Activated B cell treated with CpG ODN at 0.5 μM for 24 hours (primary cell): Measurements from ENCODE around the gene ARL6IP6. TPM values are rescaled to one million over a fixed set of nuclear protein-coding genes. Genes with fewer than 3 reads are reported as not detected.
A peak's percentile ranks its signal among the peaks of the same experiment; 100 is the strongest.
"Not testable (repeated sequence)": the region's sequence is repeated elsewhere in the genome, so short reads cannot be mapped to it uniquely, and the experiment has no call there.

Experiments
- ATAC-seq: fragments of 200-7000 bp; cut with Tn5 transposase; one replicate; pipeline ENCODE4 v1.10.0; 2021; ENCODE audit warnings: low read depth, mild to moderate bottlenecking, moderate library complexity
- CTCF ChIA-PET: fragments of 350-600 bp; sonication (Branson Sonifier 250); formaldehyde crosslinking; loops from one replicate; lab custom pipeline; 2021; ENCODE audit warnings: antibody characterized with exemption; lab: Charles Lee
- POLR2A ChIA-PET: fragments of 350-600 bp; sonication (Branson Sonifier 250); formaldehyde crosslinking; loops from one replicate; lab custom pipeline; 2021; ENCODE audit warnings: antibody characterized with exemption; lab: Charles Lee
- DNase-seq: peaks from one replicate; pipeline ENCODE4 v3.0.0; 2022
- H3K27ac Mint-ChIP-seq: one replicate; pipeline ENCODE4 v1.8.0; 2020; ENCODE audit warnings: mixed read lengths
- H3K27me3 Mint-ChIP-seq: one replicate; pipeline ENCODE4 v1.8.0; 2021; ENCODE audit warnings: mixed read lengths
- H3K36me3 Mint-ChIP-seq: one replicate; pipeline ENCODE4 v1.8.0; 2021; ENCODE audit warnings: low read depth, mixed read lengths
- H3K4me1 Mint-ChIP-seq: one replicate; pipeline ENCODE4 v1.8.0; 2021; ENCODE audit warnings: mixed read lengths
- H3K4me3 Mint-ChIP-seq: one replicate; pipeline ENCODE4 v1.8.0; 2020; ENCODE audit warnings: mild to moderate bottlenecking, mixed read lengths
- H3K9me3 Mint-ChIP-seq: one replicate; pipeline ENCODE4 v1.8.0; 2020; ENCODE audit warnings: mixed read lengths
- intact Hi-C: fragments of 100-400 bp; cut with micrococcal nuclease; formaldehyde crosslinking; loops from one replicate; pipeline ENCODE4 v1.15.1; 2024
- total RNA-seq: library from RNA; stranded (reverse); gene quantifications from 2 replicates; pipeline ENCODE4 v1.2.3, GENCODE V29; 2022
- TF ChIP-seq, protein P1 (sequence below): fragments of 200-600 bp; IDR thresholded peaks from one replicate; pipeline ENCODE4 v1.8.0; 2022; ENCODE audit warnings: antibody characterized with exemption, mild to moderate bottlenecking

ARL6IP6 gene
- total RNA-seq, 1 donor from 2014 or later: 13.4 TPM

DNA sequence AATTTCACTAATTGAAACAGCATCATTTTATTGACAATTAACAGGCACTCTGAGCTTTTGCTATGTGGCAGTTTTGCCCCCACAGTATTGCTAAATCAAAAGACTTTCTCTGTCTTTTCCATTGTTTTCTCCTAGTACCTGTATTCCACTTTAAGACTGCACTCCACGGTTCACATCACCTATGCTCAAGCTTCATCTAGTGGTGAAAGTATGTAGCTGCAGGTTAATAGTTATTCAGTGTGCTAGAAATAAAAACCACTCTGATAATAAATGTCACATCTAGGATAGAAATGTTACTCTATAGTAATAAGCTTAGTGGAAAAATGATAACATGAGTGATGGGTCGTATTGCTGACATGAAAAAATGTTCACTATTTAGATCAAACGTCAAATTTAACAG, 24.6 kb downstream of the ARL6IP6 start:
- DNase-seq (no peak), ATAC-seq (peak; percentile 57)
- Mint-ChIP-seq H3K27ac (no peak overlapping the region), H3K9me3 (peaks cover 4% of the 10 kb centered on the region), H3K4me3 (no peak overlapping the region), H3K36me3 (peaks cover 36% of the 10 kb centered on the region), H3K27me3 (no peaks in the 10 kb centered on the region), H3K4me1 (peaks cover 2% of the 10 kb centered on the region)
- intact Hi-C loops: no loop called here
- ChIA-PET POLR2A (no interaction called here), CTCF (interaction anchor here (1.1 to 1.5 kb wide), 3 partner anchors 14 to 776 kb away, joined by 4 to 5 read pairs (median 4); no protein-coding TSS in a partner anchor)
- TF ChIP-seq, protein P1, sequence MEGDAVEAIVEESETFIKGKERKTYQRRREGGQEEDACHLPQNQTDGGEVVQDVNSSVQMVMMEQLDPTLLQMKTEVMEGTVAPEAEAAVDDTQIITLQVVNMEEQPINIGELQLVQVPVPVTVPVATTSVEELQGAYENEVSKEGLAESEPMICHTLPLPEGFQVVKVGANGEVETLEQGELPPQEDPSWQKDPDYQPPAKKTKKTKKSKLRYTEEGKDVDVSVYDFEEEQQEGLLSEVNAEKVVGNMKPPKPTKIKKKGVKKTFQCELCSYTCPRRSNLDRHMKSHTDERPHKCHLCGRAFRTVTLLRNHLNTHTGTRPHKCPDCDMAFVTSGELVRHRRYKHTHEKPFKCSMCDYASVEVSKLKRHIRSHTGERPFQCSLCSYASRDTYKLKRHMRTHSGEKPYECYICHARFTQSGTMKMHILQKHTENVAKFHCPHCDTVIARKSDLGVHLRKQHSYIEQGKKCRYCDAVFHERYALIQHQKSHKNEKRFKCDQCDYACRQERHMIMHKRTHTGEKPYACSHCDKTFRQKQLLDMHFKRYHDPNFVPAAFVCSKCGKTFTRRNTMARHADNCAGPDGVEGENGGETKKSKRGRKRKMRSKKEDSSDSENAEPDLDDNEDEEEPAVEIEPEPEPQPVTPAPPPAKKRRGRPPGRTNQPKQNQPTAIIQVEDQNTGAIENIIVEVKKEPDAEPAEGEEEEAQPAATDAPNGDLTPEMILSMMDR: no peak

DNA sequence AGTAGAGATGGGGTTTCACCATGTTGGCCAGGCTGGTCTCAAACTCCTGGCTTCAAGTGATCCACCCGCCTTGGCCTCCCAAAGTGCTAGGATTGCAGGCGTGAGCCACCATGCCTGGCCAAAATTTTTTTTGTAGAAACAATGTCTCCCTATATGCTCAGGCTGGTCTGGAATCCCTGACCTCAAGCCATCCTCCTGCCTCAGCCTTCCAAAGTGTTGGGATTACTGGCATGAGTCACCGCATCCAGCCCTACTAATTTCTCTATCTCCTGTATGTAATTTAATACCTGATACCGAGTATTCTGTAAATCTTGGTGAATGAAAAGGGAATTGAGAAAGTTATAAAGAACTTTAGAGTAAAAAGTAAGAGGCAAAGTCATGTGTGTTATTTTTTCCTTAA, 29.3 kb downstream of the ARL6IP6 start:
- POLR2A ChIA-PET, DNase-seq, intact Hi-C loops, H3K27ac Mint-ChIP-seq, H3K9me3 Mint-ChIP-seq, ATAC-seq, H3K4me3 Mint-ChIP-seq, CTCF ChIA-PET, H3K4me1 Mint-ChIP-seq, H3K27me3 Mint-ChIP-seq: not testable (repeated sequence)
- H3K36me3 Mint-ChIP-seq: peaks cover 52% of the 10 kb centered on the region

DNA sequence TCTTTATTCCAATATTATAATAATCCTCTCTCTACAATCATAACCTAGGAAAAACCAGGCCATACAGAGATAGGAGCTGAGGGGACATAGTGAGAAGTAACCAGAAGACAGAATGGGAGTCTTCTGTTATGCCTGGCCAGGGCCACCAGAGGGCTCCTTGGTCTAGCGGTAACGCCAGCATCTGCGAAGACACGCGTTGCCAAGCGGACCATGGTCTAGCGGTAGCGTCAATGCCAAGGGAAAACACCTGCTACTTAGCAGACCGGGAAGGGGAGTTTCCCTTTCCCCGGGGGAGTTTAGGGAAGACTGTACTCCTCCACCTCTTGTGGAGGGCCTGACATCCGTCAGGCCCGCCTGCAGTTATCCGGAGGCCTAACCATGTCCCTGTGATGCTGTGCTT, 36.6 kb downstream of the ARL6IP6 start:
- H3K36me3 Mint-ChIP-seq: peaks cover 56% of the 10 kb centered on the region

DNA sequence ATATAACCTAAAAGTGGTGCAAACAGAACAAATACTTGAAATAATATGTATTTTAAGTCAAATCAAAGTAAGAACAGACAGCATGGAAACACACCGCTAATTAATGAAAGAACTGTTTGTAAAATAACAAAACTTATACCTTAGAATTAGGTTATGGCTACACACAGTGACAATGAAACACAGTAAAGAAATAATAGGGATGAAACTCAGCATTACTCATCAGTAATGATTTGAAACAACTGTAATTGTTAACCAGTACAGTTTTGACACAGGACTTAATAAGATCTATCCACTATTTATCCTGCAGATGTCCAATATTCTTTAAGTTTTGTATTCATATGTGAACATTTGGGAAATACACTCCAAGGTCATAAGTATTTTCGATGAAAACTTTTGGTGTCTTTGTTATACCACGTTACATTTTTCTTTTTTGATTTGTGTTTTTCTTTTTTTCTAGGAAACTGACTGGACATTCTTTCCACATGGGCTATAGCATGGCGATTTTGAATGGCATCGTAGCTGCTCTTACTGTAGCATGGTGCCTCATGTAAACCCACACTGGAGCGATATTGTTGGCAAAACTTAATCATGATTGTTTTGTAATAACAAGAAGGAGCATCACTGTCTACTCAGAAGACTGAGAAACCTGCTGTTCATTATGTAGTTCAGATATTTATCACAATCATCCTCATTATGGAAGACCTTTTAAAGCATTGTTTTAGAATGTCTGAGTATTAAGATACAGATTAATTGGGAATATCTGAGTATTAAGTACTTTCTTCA, 41.1 kb downstream of the ARL6IP6 start:
- Mint-ChIP-seq H3K4me3 (no peak overlapping the region), H3K36me3 (peaks cover 46% of the 10 kb centered on the region), H3K4me1 (peaks cover 2% of the 10 kb centered on the region), H3K27ac (no peak overlapping the region), H3K9me3 (peaks cover 2% of the 10 kb centered on the region), H3K27me3 (no peaks in the 10 kb centered on the region)
- CTCF ChIA-PET: no interaction called here
- TF ChIP-seq, protein P1: no peak
- DNase-seq: no peak
- intact Hi-C loops: no loop called here
- POLR2A ChIA-PET: no interaction called here
- ATAC-seq: no peak

More for the DNA sequence above, 36.6 kb downstream of the ARL6IP6 start:
- TF ChIP-seq, protein P1: no peak
- no peaks in the 10 kb centered on the region for H3K27me3 Mint-ChIP-seq
- H3K9me3 Mint-ChIP-seq: peaks cover 2% of the 10 kb centered on the region
- POLR2A ChIA-PET: no interaction called here
- H3K4me3 Mint-ChIP-seq: no peak overlapping the region
- intact Hi-C loops: loop anchor here (2.0 kb wide), 1 partner anchor 770 kb away; no protein-coding TSS in a partner anchor
- no peak overlapping the region for H3K27ac Mint-ChIP-seq
- peaks cover 2% of the 10 kb centered on the region for H3K4me1 Mint-ChIP-seq
- CTCF ChIA-PET: no interaction called here
- ATAC-seq (peak; percentile 18), DNase-seq (no peak)

DNA sequence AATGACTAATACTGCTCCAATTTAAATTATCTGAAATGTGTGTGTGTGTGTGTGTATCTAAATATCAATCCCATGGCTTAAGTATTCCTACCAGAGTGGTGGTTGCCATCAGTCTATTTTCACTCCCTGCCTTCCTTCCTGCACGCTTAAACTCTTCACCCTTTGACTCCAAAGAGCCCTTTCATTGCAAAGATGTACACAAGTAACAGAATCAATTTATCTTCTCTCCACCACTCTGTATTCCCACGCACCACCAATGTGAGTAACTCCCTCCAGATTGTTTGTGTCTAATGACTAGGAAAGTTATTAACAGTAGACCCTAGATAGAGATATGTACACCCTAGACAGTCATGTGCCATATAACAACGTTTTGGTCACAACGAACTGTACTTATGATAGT, 42.8 kb downstream of the ARL6IP6 start:
- Mint-ChIP-seq H3K9me3 (no peaks in the 10 kb centered on the region), H3K27me3 (no peaks in the 10 kb centered on the region), H3K4me3 (no peak overlapping the region), H3K4me1 (no peaks in the 10 kb centered on the region), H3K36me3 (peaks cover 38% of the 10 kb centered on the region), H3K27ac (no peak overlapping the region)
- ATAC-seq (no peak), DNase-seq (no peak)
- POLR2A ChIA-PET: no interaction called here
- TF ChIP-seq, protein P1: no peak
- CTCF ChIA-PET: no interaction called here
- intact Hi-C loops: no loop called here
